GM12892 (cell line): Measurements from ENCODE around the gene BAIAP3.

Source experiments
- POLR2A ChIP-seq: IDR thresholded peaks from 2 replicates; pipeline ENCODE4 v1.6.1; 2011; ENCODE audit warnings: low read depth, low read length, control low read depth
- TAF1 ChIP-seq: IDR thresholded peaks from 2 replicates; pipeline ENCODE4 v1.6.1; 2011; ENCODE audit warnings: low read depth, mild to moderate bottlenecking, control low read depth, low read length, borderline replicate concordance

- no peak for TF ChIP-seq TAF1
- TF ChIP-seq POLR2A, result no peak; the same call in 1 of the 2 replicates
Measured at GRCh38 chr16:1314399-1315068, 18.9 kb upstream of the BAIAP3 start.
